Measurements from ENCODE around the gene SSTR3. TPM values are rescaled to one million over a fixed set of nuclear protein-coding genes. Genes with fewer than 3 reads are reported as not detected.

The SSTR3 gene
- total and polyA plus RNA-seq, 2 of the 13 experiments (the other 11 are each of a cell fraction or from before 2014, with no cell fraction given) = 0.08 to 0.64 TPM

GRCh38 chr22:37199760-37200108 lies 12.5 kb downstream of the SSTR3 start (continued):
- no peak for TF ChIP-seq ZNF512B (CRISPR knock-in tag; IDR thresholded peaks at IDR 0.05; ENCODE audit: borderline replicate concordance)
- no peak for TF ChIP-seq MAF1 (CRISPR knock-in tag; IDR thresholded peaks at IDR 0.05; ENCODE audit: borderline replicate concordance)
- TF ChIP-seq NFAT5 (CRISPR knock-in tag; IDR thresholded peaks at IDR 0.05) = no peak
- peak; percentile 7; the same call in 1 of the 2 replicates for TF ChIP-seq FOSL2 (CRISPR knock-in tag; IDR thresholded peaks at IDR 0.05)
- TF ChIP-seq RARA (CRISPR knock-in tag; IDR thresholded peaks at IDR 0.05) = 0 out of 2 replicates have a peak, but pooled peaks have one; percentile 22
- no peak for TF ChIP-seq SMYD3 (CRISPR knock-in tag; IDR thresholded peaks at IDR 0.05)
- no peak for TF ChIP-seq ZBTB46 (CRISPR knock-in tag; IDR thresholded peaks at IDR 0.05; ENCODE audit: borderline replicate concordance)
- TF ChIP-seq ZBTB14 (CRISPR knock-in tag; IDR thresholded peaks at IDR 0.05) = no peak
- TF ChIP-seq NR2F6 (IDR thresholded peaks at IDR 0.05) = no peak
- TF ChIP-seq NR2F6 (CRISPR knock-in tag; IDR thresholded peaks at IDR 0.05) = 0 out of 2 replicates have a peak, but pooled peaks have one; percentile 12
- TF ChIP-seq IKZF4 (CRISPR knock-in tag; IDR thresholded peaks at IDR 0.05; ENCODE audit: borderline replicate concordance, low read depth, not compliant biosample characterization) = no peak
- no peak for TF ChIP-seq ZNF652 (CRISPR knock-in tag; IDR thresholded peaks at IDR 0.05; ENCODE audit: borderline replicate concordance, low read depth)
- no peak for TF ChIP-seq ZNF451 (CRISPR knock-in tag; IDR thresholded peaks at IDR 0.05)
- no peak for TF ChIP-seq BORCS8-MEF2B (CRISPR knock-in tag; IDR thresholded peaks at IDR 0.05)
- TF ChIP-seq SIN3A (IDR thresholded peaks at IDR 0.05; ENCODE audit: borderline replicate concordance, low read depth, low read length) = no peak; the same call in 1 of the 2 replicates
- no peak for TF ChIP-seq ATAD3A (CRISPR knock-in tag; IDR thresholded peaks at IDR 0.05)
- TF ChIP-seq ZBTB42 (CRISPR knock-in tag; IDR thresholded peaks at IDR 0.05) = no peak; the same call in 1 of the 2 replicates
- TF ChIP-seq SSRP1 (CRISPR knock-in tag; IDR thresholded peaks at IDR 0.05) = peak; percentile 89
- TF ChIP-seq E2F5 (CRISPR knock-in tag; conservative IDR thresholded peaks at IDR 0.05) = no peak
- no peak for TF ChIP-seq ZNF883 (CRISPR knock-in tag; IDR thresholded peaks at IDR 0.05; ENCODE audit: not compliant biosample characterization)
